RWPE2 (cell line): ENCODE measurements around the gene SDCCAG8.

ENCODE experiments used
- ATAC-seq: fragments of 200-7000 bp; cut with Tn5 transposase; 3 replicates; pipeline ENCODE4 v1.9.1; 2021; ENCODE audit warnings: low read depth
- DNase-seq: peaks from one replicate; pipeline ENCODE4 v3.0.0-alpha.2; 2020; ENCODE audit warnings: low spot score
- H3K27ac ChIP-seq: fragments of 450-650 bp; 2 replicates; pipeline ENCODE4 v1.5.1; 2017; ENCODE audit warnings: mild to moderate bottlenecking; ENCODE audit not compliant: poor library complexity, severe bottlenecking
- H3K27me3 ChIP-seq: fragments of 250-450 bp; sonication (Bioruptor Pico); 2 replicates; pipeline ENCODE4 v1.5.1; 2021; ENCODE audit warnings: mild to moderate bottlenecking, moderate library complexity; ENCODE audit not compliant: insufficient read depth, poor library complexity, severe bottlenecking
- H3K36me3 ChIP-seq: fragments of 250-450 bp; sonication (Bioruptor Pico); 2 replicates; pipeline ENCODE4 v1.5.1; 2020; ENCODE audit warnings: low read depth, mild to moderate bottlenecking, moderate library complexity
- H3K4me1 ChIP-seq: fragments of 250-450 bp; sonication (Bioruptor Pico); 2 replicates; pipeline ENCODE4 v1.5.1; 2021; ENCODE audit warnings: mild to moderate bottlenecking, moderate library complexity; ENCODE audit not compliant: insufficient read depth, poor library complexity, severe bottlenecking
- H3K4me3 ChIP-seq: fragments of 250-450 bp; sonication (Bioruptor Pico); 2 replicates; pipeline ENCODE4 v1.5.1; 2021; ENCODE audit warnings: mild to moderate bottlenecking, moderate library complexity; ENCODE audit not compliant: severe bottlenecking
- H3K9me3 ChIP-seq: fragments of 250-450 bp; sonication (Bioruptor Pico); 2 replicates; pipeline ENCODE4 v1.5.1; 2021; ENCODE audit warnings: mild to moderate bottlenecking, moderate library complexity; ENCODE audit not compliant: severe bottlenecking
- CTCF ChIP-seq: fragments of 450-650 bp; IDR thresholded peaks from one replicate; pipeline ENCODE4 v1.5.1; 2017; ENCODE audit warnings: mild to moderate bottlenecking, moderate library complexity; ENCODE audit not compliant: poor library complexity, severe bottlenecking

Gene SDCCAG8

GRCh38 chr1:243546457-243546856 lies 290.6 kb downstream of the SDCCAG8 start:
- Histone ChIP-seq H3K4me3 (no peak overlapping the region), H3K27ac (no peak overlapping the region), H3K27me3 (no peaks in the 10 kb centered on the region), H3K36me3 (no peaks in the 10 kb centered on the region), H3K4me1 (peaks cover 6% of the 10 kb centered on the region), H3K9me3 (no peaks in the 10 kb centered on the region)
- DNase-seq = no peak
- TF ChIP-seq CTCF = no peak
- no peak for ATAC-seq

- no peak for TF ChIP-seq CTCF
- DNase-seq (no peak), ATAC-seq (no peak)
- Histone ChIP-seq H3K27ac (no peak overlapping the region), H3K36me3 (no peaks in the 10 kb centered on the region), H3K9me3 (no peaks in the 10 kb centered on the region), H3K27me3 (no peaks in the 10 kb centered on the region), H3K4me3 (no peak overlapping the region), H3K4me1 (peaks cover 6% of the 10 kb centered on the region)
Observed at GRCh38 chr1:243547891-243548290, 292.1 kb downstream of the SDCCAG8 start.

DNA sequence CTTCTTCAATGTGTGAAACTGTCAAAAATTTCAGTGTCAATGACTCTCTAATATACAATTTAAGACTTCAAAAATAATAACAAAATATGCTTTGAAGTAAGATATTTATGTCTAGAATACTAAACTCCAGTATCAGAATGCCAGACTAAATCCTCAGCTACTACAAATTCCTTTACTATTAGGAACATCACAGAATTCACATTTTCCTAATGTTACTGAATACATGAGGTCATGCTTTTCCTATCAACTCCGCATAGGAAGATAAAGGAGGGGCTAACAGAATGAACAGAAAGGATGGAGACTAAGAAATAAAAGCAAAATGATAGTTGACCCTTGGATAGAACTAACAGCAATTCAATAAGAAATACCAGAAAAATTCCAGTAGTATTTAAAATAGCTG lies 292.7 kb downstream of the SDCCAG8 start:
- Histone ChIP-seq H3K27ac (no peak overlapping the region), H3K4me1 (peaks cover 6% of the 10 kb centered on the region), H3K27me3 (no peaks in the 10 kb centered on the region), H3K36me3 (no peaks in the 10 kb centered on the region), H3K4me3 (no peak overlapping the region), H3K9me3 (no peaks in the 10 kb centered on the region)
- DNase-seq (no peak), ATAC-seq (no peak)
- no peak for TF ChIP-seq CTCF

- Histone ChIP-seq H3K27ac (no peak overlapping the region), H3K27me3 (no peaks in the 10 kb centered on the region), H3K9me3 (no peaks in the 10 kb centered on the region), H3K36me3 (no peaks in the 10 kb centered on the region), H3K4me3 (no peak overlapping the region), H3K4me1 (peaks cover 6% of the 10 kb centered on the region)
- DNase-seq (no peak), ATAC-seq (peak; percentile 75; the same call in 1 of the 3 replicates)
- no peak for TF ChIP-seq CTCF
Observed at GRCh38 chr1:243549108-243549507, 293.3 kb downstream of the SDCCAG8 start.
